Sigmoid colon (tissue), 7 donors: ENCODE results near the gene LRRIQ4. TPM values are rescaled to one million over a fixed set of nuclear protein-coding genes. Genes with fewer than 3 reads are reported as not detected.

Source experiments
- DNase-seq: peaks from one replicate; pipeline ENCODE4 v3.0.0-alpha.2; 2019
- H3K27ac ChIP-seq, 4 donors: fragments of 200-600 bp; sonication (generic); one replicate each; pipeline ENCODE4 v1.5.1; 2016 to 2019; ENCODE audit warnings: mild to moderate bottlenecking in 1 of 4
- H3K27me3 ChIP-seq, 3 donors: fragments of 200-600 bp; sonication (generic); one replicate each; pipeline ENCODE4 v1.5.1; 2019; ENCODE audit warnings: mild to moderate bottlenecking in 1 of 3
- H3K36me3 ChIP-seq, 4 donors: fragments of 200-600 bp; sonication (generic); one replicate each; pipeline ENCODE4 v1.5.1; 2016 to 2019
- H3K4me1 ChIP-seq, 4 donors: fragments of 200-600 bp; sonication (generic); one replicate each; pipeline ENCODE4 v1.5.1; 2017 to 2019
- H3K4me3 ChIP-seq, 4 donors: fragments of 200-600 bp; sonication (generic); one replicate each; pipeline ENCODE4 v1.5.1; 2017 to 2019; ENCODE audit warnings: mild to moderate bottlenecking in 2 of 4, moderate library complexity in 1 of 4
- H3K9me3 ChIP-seq, 4 donors: fragments of 200-600 bp in 3 of 4; sonication (generic) in 3 of 4; one replicate each; pipeline versions ENCODE4 v1.5.1 to v1.6.1; 2013 to 2019
- CTCF ChIP-seq, 4 experiments: fragments of 450-650 bp in 3 of 4; fragments of 200-600 bp in 1 of 4; IDR thresholded peaks; one replicate each; pipeline ENCODE4 v1.5.1; 2016 to 2019; ENCODE audit warnings: antibody characterized with exemption in 4 of 4, mild to moderate bottlenecking in 3 of 4, moderate library complexity in 2 of 4
- EP300 ChIP-seq, 4 donors: sonication (generic); formaldehyde crosslinking; IDR thresholded peaks; one replicate each; pipeline ENCODE4 v1.6.1; 2017; ENCODE audit warnings: antibody characterized with exemption in 4 of 4
- POLR2A ChIP-seq, 2 donors: fragments of 450-650 bp; IDR thresholded peaks; one replicate each; pipeline ENCODE4 v1.6.1; 2016; ENCODE audit warnings: antibody characterized with exemption in 2 of 2, mild to moderate bottlenecking in 2 of 2, moderate library complexity in 2 of 2
- POLR2AphosphoS5 ChIP-seq, 4 donors: sonication (generic); formaldehyde crosslinking; IDR thresholded peaks; one replicate each; pipeline ENCODE4 v1.6.1; 2017; ENCODE audit warnings: antibody characterized with exemption in 4 of 4
- WGBS, 2 donors: extraction: QIAGEN DNeasy Blood & Tissue Kit; methylation state at CpG; one replicate each; pipeline ENCODE4 v1.1.7; 2013; 5-methylcytosine and 5-hydroxymethylcytosine counted together
- intact Hi-C: fragments of 100-400 bp; cut with DNase I; formaldehyde crosslinking; loops from one replicate; pipeline ENCODE4 v1.15.1; 2023
- polyA plus RNA-seq, 3 donors: library from polyadenylated mRNA; stranded (reverse); fragments of 200-250 nt; gene quantifications; one replicate each; pipeline ENCODE4 v1.2.3, GENCODE V29; 2013
- total RNA-seq, 4 donors: library from RNA; depleted of rRNA; stranded (reverse); fragments of >200 nt; gene quantifications; one replicate each; pipeline ENCODE4 v1.1.0, GENCODE V29; 2016
- donor health status: healthy with polysubstance abuse.
- donor health status: Bipolar disorder and iron deficiency.
- donor health status: healthy.

LRRIQ4 gene
- total and polyA plus RNA-seq, 7 donors: not detected

DNA sequence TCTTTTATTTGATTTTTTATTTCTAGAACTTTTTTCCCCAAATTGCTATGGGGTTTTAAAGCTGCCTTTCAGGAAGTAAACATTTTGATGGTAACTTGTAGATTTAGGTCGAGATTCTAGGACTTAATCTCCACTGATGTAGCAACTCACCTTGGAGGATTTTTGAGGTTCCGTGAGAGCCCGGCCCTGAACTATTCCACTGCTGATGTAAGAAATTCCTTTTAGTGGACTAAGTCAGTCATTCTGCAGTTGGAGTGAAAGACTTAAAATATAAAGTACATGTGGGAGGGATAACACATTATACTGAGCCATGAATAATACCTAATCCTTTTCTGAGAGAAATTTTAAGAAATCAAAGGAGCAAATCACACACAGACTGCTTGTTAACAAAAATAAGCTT lies 12.6 kb downstream of the LRRIQ4 start:
- intact Hi-C loops: no loop called here
- TF ChIP-seq POLR2A (IDR thresholded peaks at IDR 0.05): no peak
- no peak for TF ChIP-seq POLR2AphosphoS5 (IDR thresholded peaks at IDR 0.05)
- TF ChIP-seq EP300 (IDR thresholded peaks at IDR 0.05): no peak
- TF ChIP-seq CTCF (IDR thresholded peaks at IDR 0.05): no peak
- no peak overlapping the region for H3K27ac ChIP-seq
- no peaks in the 10 kb centered on the region for H3K36me3 ChIP-seq
- no peaks in the 10 kb centered on the region for H3K4me1 ChIP-seq
- H3K9me3 ChIP-seq: no peaks in the 10 kb centered on the region
- DNase-seq: no peak
- 89 to 91% methylated on average over 3 of the region's 3 CpGs for WGBS, 2 donors
- H3K4me3 ChIP-seq: no peak overlapping the region
- no peaks in the 10 kb centered on the region for H3K27me3 ChIP-seq

GRCh38 chr3:169827712-169828111 lies 15.0 kb downstream of the LRRIQ4 start:
- Histone ChIP-seq H3K9me3 (no peaks in the 10 kb centered on the region), H3K27me3 (no peaks in the 10 kb centered on the region), H3K4me1 (no peaks in the 10 kb centered on the region), H3K4me3 (no peak overlapping the region), H3K27ac (no peak overlapping the region), H3K36me3 (no peaks in the 10 kb centered on the region)
- 86 to 94% methylated on average over 4 of the region's 4 CpGs for whole genome bisulfite sequencing, 2 donors
- TF ChIP-seq POLR2AphosphoS5 (IDR thresholded peaks at IDR 0.05): no peak
- no peak for TF ChIP-seq POLR2A (IDR thresholded peaks at IDR 0.05)
- TF ChIP-seq CTCF (IDR thresholded peaks at IDR 0.05): no peak
- no peak for TF ChIP-seq EP300 (IDR thresholded peaks at IDR 0.05)
- intact Hi-C loops: no loop called here
- no peak for DNase-seq

DNA sequence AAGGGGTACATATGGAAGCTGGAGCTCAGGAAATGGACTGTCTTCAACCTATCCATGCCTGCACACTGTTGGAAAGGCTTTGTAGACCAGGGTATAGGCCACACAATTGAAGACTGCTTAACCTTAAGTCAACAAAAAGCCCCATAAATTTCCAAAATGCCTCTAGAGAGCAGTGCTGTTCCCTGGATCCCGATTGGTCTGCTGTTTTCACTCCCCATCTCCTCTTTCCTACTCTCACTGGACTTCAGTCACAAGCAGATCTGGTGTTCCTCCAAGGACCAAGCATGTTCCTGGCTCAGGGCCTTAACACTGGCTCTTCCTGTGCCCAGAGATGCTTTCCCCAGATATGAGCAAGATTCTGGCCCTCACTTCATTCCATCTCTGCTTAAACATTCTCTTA lies 22.9 kb downstream of the LRRIQ4 start:
- DNase-seq: no peak
- Histone ChIP-seq H3K9me3 (no peaks in the 10 kb centered on the region), H3K27ac (no peak overlapping the region), H3K27me3 (no peaks in the 10 kb centered on the region), H3K36me3 (no peaks in the 10 kb centered on the region), H3K4me1 (no peaks in the 10 kb centered on the region), H3K4me3 (no peak overlapping the region)
- no peak for TF ChIP-seq EP300 (IDR thresholded peaks at IDR 0.05)
- no peak for TF ChIP-seq POLR2A (IDR thresholded peaks at IDR 0.05)
- no peak for TF ChIP-seq POLR2AphosphoS5 (IDR thresholded peaks at IDR 0.05)
- TF ChIP-seq CTCF (IDR thresholded peaks at IDR 0.05): no peak
- WGBS, 2 donors: 10 to 49% methylated on average over 1 of the region's 1 CpG
- intact Hi-C loops: no loop called here

GRCh38 chr3:169836078-169836941 lies 23.6 kb downstream of the LRRIQ4 start:
- Histone ChIP-seq H3K27ac (no peak overlapping the region), H3K4me1 (no peaks in the 10 kb centered on the region), H3K9me3 (no peaks in the 10 kb centered on the region), H3K4me3 (no peak overlapping the region), H3K36me3 (no peaks in the 10 kb centered on the region), H3K27me3 (no peaks in the 10 kb centered on the region)
- no peak for DNase-seq
- WGBS, 2 donors: 76 to 94% methylated on average over 5 of the region's 5 CpGs
- intact Hi-C loops: no loop called here
- TF ChIP-seq EP300 (IDR thresholded peaks at IDR 0.05) (no peak), POLR2AphosphoS5 (IDR thresholded peaks at IDR 0.05) (no peak), CTCF (IDR thresholded peaks at IDR 0.05) (no peak), POLR2A (IDR thresholded peaks at IDR 0.05) (no peak)

GRCh38 chr3:169836942-169837275 lies 24.2 kb downstream of the LRRIQ4 start:
- Histone ChIP-seq H3K4me3 (no peak overlapping the region), H3K27ac (no peak overlapping the region), H3K4me1 (no peaks in the 10 kb centered on the region), H3K36me3 (no peaks in the 10 kb centered on the region), H3K9me3 (no peaks in the 10 kb centered on the region), H3K27me3 (no peaks in the 10 kb centered on the region)
- 88 to 91% methylated on average over 3 of the region's 3 CpGs for WGBS, 2 donors
- TF ChIP-seq POLR2AphosphoS5 (IDR thresholded peaks at IDR 0.05) (no peak), CTCF (IDR thresholded peaks at IDR 0.05) (no peak), EP300 (IDR thresholded peaks at IDR 0.05) (no peak), POLR2A (IDR thresholded peaks at IDR 0.05) (no peak)
- no peak for DNase-seq
- intact Hi-C loops: no loop called here
